HK-2 (cell line): ENCODE measurements around the gene GNB3.
"Not testable (repeated sequence)": the region's sequence is repeated elsewhere in the genome, so short reads cannot be mapped to it uniquely, and the experiment has no call there.

Experiments
- DNase-seq: peaks from one replicate; pipeline ENCODE4 v3.0.0-alpha.2; 2018; ENCODE audit not compliant: unreplicated experiment

GNB3 gene

GRCh38 chr12:6883252-6883651 lies 42.5 kb downstream of the GNB3 start:
- no peak for DNase-seq

DNA sequence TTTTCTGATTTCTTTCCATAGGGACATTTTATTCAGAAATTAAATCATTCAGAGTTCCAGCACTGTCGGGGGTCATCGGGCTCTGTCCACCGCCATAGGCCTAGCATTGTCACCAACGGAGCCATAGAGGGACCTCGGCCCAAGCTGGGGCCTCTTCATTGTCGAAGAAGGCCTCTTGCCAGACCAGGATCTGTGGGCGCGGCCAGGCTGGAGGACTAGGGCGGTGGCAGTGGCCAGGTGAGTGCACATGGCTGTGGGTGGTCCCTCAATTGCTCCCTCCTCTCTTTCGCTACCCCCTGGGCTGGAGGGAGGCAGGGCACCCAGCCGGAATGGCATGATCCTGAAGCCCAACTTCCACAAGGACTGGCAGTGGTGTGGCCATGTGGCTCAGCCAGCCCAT lies 43.0 kb downstream of the GNB3 start:
- DNase-seq: no peak

DNA sequence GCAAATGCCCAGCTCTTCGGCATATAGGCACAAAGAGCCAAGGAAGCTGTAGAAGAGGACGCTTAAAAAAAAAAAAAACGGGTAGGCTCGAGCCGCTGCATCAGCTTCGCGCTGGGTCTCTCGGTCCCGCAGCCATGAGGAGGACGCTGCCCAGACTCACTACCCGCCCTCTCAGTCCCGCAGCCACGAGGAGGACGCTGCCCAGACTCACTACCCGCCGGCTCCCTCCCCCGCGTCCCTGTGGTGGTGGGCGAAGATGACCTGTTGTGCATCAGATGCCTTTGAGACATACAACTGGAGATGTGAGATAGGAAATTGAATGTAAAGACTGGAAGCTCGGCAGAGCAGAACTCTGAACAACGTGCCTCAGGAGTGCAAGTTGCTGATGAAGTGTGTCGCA lies 43.8 kb downstream of the GNB3 start:
- DNase-seq: no peak

- DNase-seq: not testable (repeated sequence)
Measured at GRCh38 chr12:6886206-6886999, 45.7 kb downstream of the GNB3 start.

- no peak for DNase-seq
Measured at GRCh38 chr12:6887460-6887859, 46.7 kb downstream of the GNB3 start.

DNA sequence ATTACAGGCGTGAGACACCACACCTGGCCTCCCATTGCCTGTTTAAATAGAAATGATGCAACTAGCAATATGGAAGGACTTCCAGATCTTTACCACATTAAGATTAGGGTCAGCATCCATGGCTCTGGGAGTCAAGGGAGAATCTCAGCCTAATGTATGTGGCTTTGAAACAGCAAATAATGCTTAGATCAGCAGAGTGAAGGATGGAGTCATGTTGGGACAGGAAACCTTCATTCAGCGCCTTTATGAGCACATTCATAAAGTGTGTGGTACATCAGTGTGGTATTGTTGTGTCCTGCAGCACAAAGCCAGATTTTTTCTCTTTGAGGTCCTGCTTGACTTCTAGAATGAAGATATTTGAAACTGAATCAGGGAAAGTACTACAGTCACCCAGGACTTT lies 47.6 kb downstream of the GNB3 start:
- no peak for DNase-seq

GRCh38 chr12:6888794-6889193 lies 48.1 kb downstream of the GNB3 start:
- not testable (repeated sequence) for DNase-seq

- DNase-seq: not testable (repeated sequence)
Measured at GRCh38 chr12:6889775-6890573, 49.2 kb downstream of the GNB3 start.

GRCh38 chr12:6890789-6891645 lies 50.3 kb downstream of the GNB3 start:
- DNase-seq: peak; percentile 99

DNA sequence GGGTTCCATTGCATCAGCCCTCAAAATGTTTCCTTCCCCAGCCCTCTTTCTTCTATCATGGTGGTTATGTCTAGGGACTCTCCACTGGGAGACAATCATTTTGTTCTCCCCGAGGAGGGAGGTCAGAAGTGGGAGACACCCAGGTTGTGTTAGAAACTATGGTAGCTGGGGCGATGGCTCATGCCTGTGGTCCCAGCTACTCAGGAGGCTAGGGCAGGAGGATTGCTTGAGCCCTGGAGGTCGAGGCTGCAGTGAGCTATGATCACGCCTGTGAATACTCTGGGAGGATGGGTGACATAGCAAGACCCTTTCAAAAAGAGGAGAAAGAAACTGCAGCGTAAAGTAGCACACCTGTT lies 50.9 kb downstream of the GNB3 start:
- DNase-seq: no peak

DNA sequence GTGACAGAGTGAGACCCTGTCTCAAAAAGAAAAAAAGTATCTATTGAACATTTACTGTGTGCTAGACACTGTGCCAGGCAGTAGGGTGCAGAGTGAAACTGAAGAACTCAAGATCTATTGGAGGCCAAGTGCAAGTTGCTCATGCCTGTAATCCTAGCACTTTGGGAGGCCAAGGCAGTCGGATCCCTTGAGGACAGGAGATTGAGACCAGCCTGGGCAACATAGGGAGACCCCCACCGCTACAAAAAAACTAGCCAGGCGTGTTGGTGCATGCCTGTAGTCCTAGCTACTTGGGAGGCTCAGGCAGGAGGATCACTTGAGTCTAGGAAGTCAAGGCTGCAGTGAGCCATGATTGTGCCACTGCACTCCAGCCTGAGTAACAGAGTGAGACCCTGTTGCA lies 52.0 kb downstream of the GNB3 start:
- DNase-seq: not testable (repeated sequence)

- no peak for DNase-seq
Measured at GRCh38 chr12:6894321-6894720, 53.6 kb downstream of the GNB3 start.
